GM12878 (cell line): Measurements from ENCODE around the gene RTP5.

Experiments
- CBX5 ChIP-seq: sonication (generic); IDR thresholded peaks from 2 replicates; pipeline ENCODE4 v1.6.1; 2016; ENCODE audit warnings: low read depth, moderate library complexity, mild to moderate bottlenecking, inconsistent platforms
- EP300 ChIP-seq, 2 experiments: fragments of 150-350 bp in 1 of 2; IDR thresholded peaks; 2 replicates each; pipeline ENCODE4 v1.6.1; 2011 to 2012; ENCODE audit warnings: low read depth in 2 of 2, low read length in 2 of 2, borderline replicate concordance in 1 of 2, improper control_type of control experiment in 1 of 2, inconsistent platforms in 1 of 2; ENCODE audit not compliant: control insufficient read depth in 1 of 2
- ESRRA ChIP-seq: IDR thresholded peaks from 2 replicates; pipeline ENCODE4 v1.6.1; 2012; ENCODE audit warnings: mild to moderate bottlenecking, low read length, improper control_type of control experiment
- EZH2 ChIP-seq: IDR thresholded peaks from 2 replicates; pipeline ENCODE4 v1.6.1; 2012; ENCODE audit warnings: low read depth, mild to moderate bottlenecking, control low read depth, inconsistent platforms, low read length, borderline replicate concordance; ENCODE audit not compliant: control insufficient read depth
- GABPA ChIP-seq: IDR thresholded peaks from 2 replicates; pipeline ENCODE4 v1.6.1; 2014; ENCODE audit warnings: antibody characterized with exemption, low read depth, mild to moderate bottlenecking, inconsistent platforms
- JUNB ChIP-seq: IDR thresholded peaks from 2 replicates; pipeline ENCODE4 v1.6.1; 2016; ENCODE audit warnings: antibody characterized with exemption, mild to moderate bottlenecking
- MTA3 ChIP-seq: IDR thresholded peaks from 2 replicates; pipeline ENCODE4 v1.6.1; 2012; ENCODE audit warnings: low read length, inconsistent platforms, borderline replicate concordance
- MXI1 ChIP-seq: fragments of 150-350 bp; IDR thresholded peaks from 2 replicates; pipeline ENCODE4 v1.6.1; 2011; ENCODE audit warnings: low read depth, mild to moderate bottlenecking, inconsistent platforms, low read length, improper control_type of control experiment
- SP1 ChIP-seq: IDR thresholded peaks from one replicate; pipeline ENCODE4 v1.6.1; 2011; ENCODE audit warnings: low read depth, low read length
- SRF ChIP-seq, 2 experiments: IDR thresholded peaks; 2 replicates each; pipeline ENCODE4 v1.6.1; 2011; ENCODE audit warnings: low read depth in 2 of 2, low read length in 2 of 2, mild to moderate bottlenecking in 1 of 2, moderate library complexity in 1 of 2
- TF ChIP-seq, protein P1 (sequence below): fragments of 150-350 bp; IDR thresholded peaks from 2 replicates; pipeline ENCODE4 v1.6.1; 2016; ENCODE audit warnings: low read depth, low read length
- TF ChIP-seq, protein P2 (sequence below), 3 experiments: IDR thresholded peaks in 2 of 3; conservative IDR thresholded peaks in 1 of 3; 2 replicates each; pipeline ENCODE4 v1.5.1; 2011; ENCODE audit warnings: low read depth in 3 of 3, low read length in 3 of 3, mild to moderate bottlenecking in 3 of 3, control low read depth in 2 of 3, moderate library complexity in 2 of 3, inconsistent platforms in 1 of 3, mixed read lengths in 1 of 3; ENCODE audit not compliant: control insufficient read depth in 2 of 3, insufficient read depth in 1 of 3; ENCODE audit errors: extremely low read depth in 1 of 3
- TF ChIP-seq, protein P3 (sequence below): fragments of 450-650 bp; formaldehyde crosslinking; IDR thresholded peaks from 2 replicates; pipeline ENCODE4 v1.4.0; 2022; ENCODE audit warnings: mild to moderate bottlenecking, moderate library complexity

DNA sequence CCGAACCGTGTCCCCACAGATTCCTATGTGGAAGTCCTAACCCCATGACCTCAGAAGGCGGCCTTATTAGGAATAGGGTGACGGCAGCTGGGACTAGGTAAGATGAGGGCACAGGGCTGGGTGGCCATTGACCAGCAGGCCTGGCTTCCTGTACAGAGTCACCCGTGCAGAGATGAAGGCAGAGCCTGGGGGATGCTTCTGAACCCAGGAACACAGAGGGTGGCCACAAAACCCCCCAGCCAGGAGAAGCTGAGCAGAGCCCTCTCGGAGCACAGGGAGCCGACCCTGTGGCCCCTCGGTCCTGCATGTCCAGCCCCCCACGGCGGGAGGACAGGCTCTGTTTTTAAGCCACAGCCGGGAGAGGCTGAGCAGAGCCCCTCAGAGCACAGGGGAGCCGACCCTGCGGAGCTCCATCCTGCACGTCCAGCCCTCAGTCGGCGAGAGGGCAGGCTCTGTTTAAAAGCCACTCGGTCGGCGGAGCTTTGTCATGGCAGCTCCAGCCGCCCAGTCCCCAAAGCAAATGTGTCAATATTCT is 13.6 kb upstream of the RTP5 start:
- TF ChIP-seq SRF (IDR thresholded peaks at IDR 0.05; ENCODE audit: low read depth in 2 of 2, low read length in 2 of 2) (no peak), EP300 (IDR thresholded peaks at IDR 0.05; ENCODE audit: borderline replicate concordance in 1 of 2, control insufficient read depth in 1 of 2, low read depth in 2 of 2, low read length in 2 of 2) (no peak), EZH2 (no peak), MTA3 (no peak), ESRRA (no peak), MXI1 (no peak), CBX5 (no peak), GABPA (no peak), JUNB (no peak), SP1 (no peak)
- TF ChIP-seq, protein P1, sequence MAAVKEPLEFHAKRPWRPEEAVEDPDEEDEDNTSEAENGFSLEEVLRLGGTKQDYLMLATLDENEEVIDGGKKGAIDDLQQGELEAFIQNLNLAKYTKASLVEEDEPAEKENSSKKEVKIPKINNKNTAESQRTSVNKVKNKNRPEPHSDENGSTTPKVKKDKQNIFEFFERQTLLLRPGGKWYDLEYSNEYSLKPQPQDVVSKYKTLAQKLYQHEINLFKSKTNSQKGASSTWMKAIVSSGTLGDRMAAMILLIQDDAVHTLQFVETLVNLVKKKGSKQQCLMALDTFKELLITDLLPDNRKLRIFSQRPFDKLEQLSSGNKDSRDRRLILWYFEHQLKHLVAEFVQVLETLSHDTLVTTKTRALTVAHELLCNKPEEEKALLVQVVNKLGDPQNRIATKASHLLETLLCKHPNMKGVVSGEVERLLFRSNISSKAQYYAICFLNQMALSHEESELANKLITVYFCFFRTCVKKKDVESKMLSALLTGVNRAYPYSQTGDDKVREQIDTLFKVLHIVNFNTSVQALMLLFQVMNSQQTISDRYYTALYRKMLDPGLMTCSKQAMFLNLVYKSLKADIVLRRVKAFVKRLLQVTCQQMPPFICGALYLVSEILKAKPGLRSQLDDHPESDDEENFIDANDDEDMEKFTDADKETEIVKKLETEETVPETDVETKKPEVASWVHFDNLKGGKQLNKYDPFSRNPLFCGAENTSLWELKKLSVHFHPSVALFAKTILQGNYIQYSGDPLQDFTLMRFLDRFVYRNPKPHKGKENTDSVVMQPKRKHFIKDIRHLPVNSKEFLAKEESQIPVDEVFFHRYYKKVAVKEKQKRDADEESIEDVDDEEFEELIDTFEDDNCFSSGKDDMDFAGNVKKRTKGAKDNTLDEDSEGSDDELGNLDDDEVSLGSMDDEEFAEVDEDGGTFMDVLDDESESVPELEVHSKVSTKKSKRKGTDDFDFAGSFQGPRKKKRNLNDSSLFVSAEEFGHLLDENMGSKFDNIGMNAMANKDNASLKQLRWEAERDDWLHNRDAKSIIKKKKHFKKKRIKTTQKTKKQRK = no peak
- TF ChIP-seq, protein P2, sequence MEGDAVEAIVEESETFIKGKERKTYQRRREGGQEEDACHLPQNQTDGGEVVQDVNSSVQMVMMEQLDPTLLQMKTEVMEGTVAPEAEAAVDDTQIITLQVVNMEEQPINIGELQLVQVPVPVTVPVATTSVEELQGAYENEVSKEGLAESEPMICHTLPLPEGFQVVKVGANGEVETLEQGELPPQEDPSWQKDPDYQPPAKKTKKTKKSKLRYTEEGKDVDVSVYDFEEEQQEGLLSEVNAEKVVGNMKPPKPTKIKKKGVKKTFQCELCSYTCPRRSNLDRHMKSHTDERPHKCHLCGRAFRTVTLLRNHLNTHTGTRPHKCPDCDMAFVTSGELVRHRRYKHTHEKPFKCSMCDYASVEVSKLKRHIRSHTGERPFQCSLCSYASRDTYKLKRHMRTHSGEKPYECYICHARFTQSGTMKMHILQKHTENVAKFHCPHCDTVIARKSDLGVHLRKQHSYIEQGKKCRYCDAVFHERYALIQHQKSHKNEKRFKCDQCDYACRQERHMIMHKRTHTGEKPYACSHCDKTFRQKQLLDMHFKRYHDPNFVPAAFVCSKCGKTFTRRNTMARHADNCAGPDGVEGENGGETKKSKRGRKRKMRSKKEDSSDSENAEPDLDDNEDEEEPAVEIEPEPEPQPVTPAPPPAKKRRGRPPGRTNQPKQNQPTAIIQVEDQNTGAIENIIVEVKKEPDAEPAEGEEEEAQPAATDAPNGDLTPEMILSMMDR (IDR thresholded peaks at IDR 0.05 in 2 of 3, conservative IDR thresholded peaks at IDR 0.05 in 1 of 3; ENCODE audit: control insufficient read depth in 2 of 3, extremely low read depth in 1 of 3, insufficient read depth in 1 of 3, low read depth in 3 of 3, low read length in 3 of 3) = no peak
- TF ChIP-seq, protein P3, sequence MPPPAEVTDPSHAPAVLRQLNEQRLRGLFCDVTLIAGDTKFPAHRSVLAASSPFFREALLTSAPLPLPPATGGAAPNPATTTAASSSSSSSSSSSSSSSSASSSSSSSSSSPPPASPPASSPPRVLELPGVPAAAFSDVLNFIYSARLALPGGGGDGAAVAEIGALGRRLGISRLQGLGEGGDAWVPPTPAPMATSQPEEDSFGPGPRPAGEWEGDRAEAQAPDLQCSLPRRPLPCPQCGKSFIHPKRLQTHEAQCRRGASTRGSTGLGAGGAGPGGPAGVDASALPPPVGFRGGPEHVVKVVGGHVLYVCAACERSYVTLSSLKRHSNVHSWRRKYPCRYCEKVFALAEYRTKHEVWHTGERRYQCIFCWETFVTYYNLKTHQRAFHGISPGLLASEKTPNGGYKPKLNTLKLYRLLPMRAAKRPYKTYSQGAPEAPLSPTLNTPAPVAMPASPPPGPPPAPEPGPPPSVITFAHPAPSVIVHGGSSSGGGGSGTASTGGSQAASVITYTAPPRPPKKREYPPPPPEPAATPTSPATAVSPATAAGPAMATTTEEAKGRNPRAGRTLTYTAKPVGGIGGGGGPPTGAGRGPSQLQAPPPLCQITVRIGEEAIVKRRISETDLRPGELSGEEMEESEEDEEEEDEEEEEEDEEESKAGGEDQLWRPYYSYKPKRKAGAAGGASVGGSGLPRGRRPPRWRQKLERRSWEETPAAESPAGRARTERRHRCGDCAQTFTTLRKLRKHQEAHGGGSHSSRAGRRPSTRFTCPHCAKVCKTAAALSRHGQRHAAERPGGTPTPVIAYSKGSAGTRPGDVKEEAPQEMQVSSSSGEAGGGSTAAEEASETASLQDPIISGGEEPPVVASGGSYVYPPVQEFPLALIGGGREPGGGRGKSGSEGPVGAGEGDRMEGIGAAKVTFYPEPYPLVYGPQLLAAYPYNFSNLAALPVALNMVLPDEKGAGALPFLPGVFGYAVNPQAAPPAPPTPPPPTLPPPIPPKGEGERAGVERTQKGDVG (CRISPR knock-in tag) = no peak
